K562 (cell line): ENCODE measurements around the gene GPC3. TPM values are rescaled to one million over a fixed set of nuclear protein-coding genes. Genes with fewer than 3 reads are reported as not detected.
A peak's percentile ranks its signal among the peaks of the same experiment; 100 is the strongest.

ENCODE experiments used
- ATAC-seq: fragments of 200-7000 bp; cut with Tn5 transposase; 3 replicates; pipeline ENCODE4 v1.9.1; 2020; ENCODE audit warnings: moderate library complexity
- BruUV-seq: library from RNA; stranded (reverse); fragments of 400-500 nt; replicated peaks from 2 replicates; lab custom pipeline; 2021; lab: Mats Ljungman, UMichigan
- CTCF ChIA-PET: fragments of 300-600 bp; formaldehyde crosslinking; extraction: SDS; loops from one replicate; lab custom pipeline; 2021; ENCODE audit warnings: low intra/inter-chr PET ratio; lab: Yijun Ruan, JAX
- POLR2A ChIA-PET: fragments of 300-600, 350-650 bp; sonication (Branson Sonifier 250); formaldehyde crosslinking; extraction: SDS; loops from one replicate; lab custom pipeline; 2021; ENCODE audit warnings: antibody characterized with exemption, inconsistent platforms; lab: Yijun Ruan, JAX
- DNase-seq, 4 experiments: peaks; one replicate each; pipeline versions ENCODE4 v3.0.0 to v3.0.0-alpha.2; 2011 to 2018; ENCODE audit warnings: low spot score in 3 of 4, mixed read lengths in 3 of 4; ENCODE audit errors: extremely low read depth in 1 of 4
- FAIRE-seq: peaks from 2 replicates; lab custom pipeline; 2011; peaks lifted over from hg19 to GRCh38; lab: Jason Lieb, UNC
- H2AFZ ChIP-seq: 2 replicates; pipeline ENCODE4 v1.6.0; 2011; ENCODE audit warnings: low read depth, low read length, control low read depth, inconsistent platforms
- H3K27ac ChIP-seq: fragments of 200-600 bp; 3 replicates; pipeline ENCODE4 v1.8.0; 2011; ENCODE audit warnings: low read depth, mild to moderate bottlenecking, control low read depth, inconsistent platforms, low read length, moderate library complexity, mixed read lengths; ENCODE audit errors: extremely low read depth
- H3K27me3 ChIP-seq, 2 experiments: fragments of 300-600 bp in 1 of 2; 2 replicates in 1 of 2; 3 replicates in 1 of 2; pipeline versions ENCODE4 v1.6.0 to v1.8.0; 2011; ENCODE audit warnings: inconsistent platforms in 2 of 2, low read length in 2 of 2, mild to moderate bottlenecking in 1 of 2, mixed read lengths in 1 of 2, moderate library complexity in 1 of 2; ENCODE audit not compliant: control insufficient read depth in 2 of 2, insufficient read depth in 2 of 2
- H3K36me3 ChIP-seq: fragments of 300-600 bp; 3 replicates; pipeline ENCODE4 v1.8.0; 2011; ENCODE audit warnings: mild to moderate bottlenecking, low read length, inconsistent platforms; ENCODE audit not compliant: control insufficient read depth, insufficient read depth
- H3K4me1 ChIP-seq, 2 experiments: fragments of 200-600 bp in 1 of 2; replicated peaks in 1 of 2; 2 replicates in 1 of 2; 3 replicates in 1 of 2; pipeline versions ENCODE4 v1.5.1 to v1.8.0; 2011; ENCODE audit warnings: inconsistent platforms in 2 of 2, low read length in 2 of 2, mild to moderate bottlenecking in 1 of 2, mixed read lengths in 1 of 2, moderate library complexity in 1 of 2; ENCODE audit not compliant: control insufficient read depth in 2 of 2, insufficient read depth in 2 of 2
- H3K4me2 ChIP-seq: 2 replicates; pipeline ENCODE4 v1.6.1; 2011; ENCODE audit warnings: low read length, control low read depth, inconsistent platforms, mixed read lengths; ENCODE audit not compliant: insufficient read depth
- H3K4me3 ChIP-seq: fragments of 200-600 bp; sonication (generic), shearing (Covaris generic); 2 replicates; pipeline ENCODE4 v1.5.1; 2016; ENCODE audit warnings: control low read depth, inconsistent platforms
- H3K79me2 ChIP-seq: fragments of 200-600 bp; 3 replicates; pipeline ENCODE4 v1.8.0; 2011; ENCODE audit warnings: low read length, inconsistent platforms; ENCODE audit not compliant: control insufficient read depth, insufficient read depth
- H3K9ac ChIP-seq, 2 experiments: 2 replicates each; pipeline versions ENCODE4 v1.6.0 to v1.6.1; 2011; ENCODE audit warnings: low read depth in 2 of 2, low read length in 2 of 2, control low read depth in 1 of 2, inconsistent platforms in 1 of 2, mild to moderate bottlenecking in 1 of 2, mixed read lengths in 1 of 2; ENCODE audit not compliant: insufficient read depth in 1 of 2
- H3K9me1 ChIP-seq: one replicate; pipeline ENCODE4 v1.6.0; 2011; ENCODE audit warnings: inconsistent platforms, mild to moderate bottlenecking, low read length, moderate library complexity; ENCODE audit not compliant: control insufficient read depth, insufficient read depth
- H3K9me3 ChIP-seq: replicated peaks from 2 replicates; pipeline ENCODE4 v1.5.1; 2011; ENCODE audit warnings: low read depth, low read length, inconsistent platforms; ENCODE audit not compliant: control insufficient read depth, insufficient read depth
- H4K20me1 ChIP-seq: replicated peaks from 2 replicates; pipeline ENCODE4 v1.6.1; 2011; ENCODE audit warnings: low read length, inconsistent platforms, mixed read lengths; ENCODE audit not compliant: control insufficient read depth, insufficient read depth
- EWSR1 ChIP-seq: fragments of 450-650 bp; IDR thresholded peaks from 2 replicates; pipeline ENCODE4 v1.6.1; 2018; ENCODE audit warnings: borderline replicate concordance, mild to moderate bottlenecking, low read depth, moderate library complexity; ENCODE audit not compliant: partially characterized antibody
- FOXA1 ChIP-seq: fragments of 450-650 bp; IDR thresholded peaks from 2 replicates; pipeline ENCODE4 v1.6.1; 2016; ENCODE audit warnings: mild to moderate bottlenecking, borderline replicate concordance
- RBM15 ChIP-seq: fragments of 200-400 bp; formaldehyde crosslinking; IDR thresholded peaks from 2 replicates; pipeline ENCODE4 v1.6.1; 2018; ENCODE audit warnings: mild to moderate bottlenecking, low read length, moderate library complexity; ENCODE audit not compliant: insufficient read depth
- ZBTB17 ChIP-seq: fragments of 450-650 bp; formaldehyde crosslinking; IDR thresholded peaks from 2 replicates; pipeline ENCODE4 v1.4.0; 2020; ENCODE audit warnings: mild to moderate bottlenecking
- ZNF133 ChIP-seq: fragments of 250-450 bp; sonication (Bioruptor Pico); IDR thresholded peaks from 2 replicates; pipeline ENCODE4 v1.4.0; 2020; ENCODE audit warnings: mild to moderate bottlenecking
- ZNF316 ChIP-seq: fragments of 450-650 bp; IDR thresholded peaks from 2 replicates; pipeline ENCODE4 v1.6.1; 2016
- ZNF696 ChIP-seq: fragments of 250-450 bp; sonication (Bioruptor Pico); conservative IDR thresholded peaks from 2 replicates; pipeline ENCODE4 v1.4.0; 2020; ENCODE audit warnings: mild to moderate bottlenecking, moderate library complexity
- WGBS: fragments of 100-300 bp; shearing (Covaris generic); methylation state at CpG from one replicate; pipeline ENCODE4 v1.1.6; 2016; ENCODE audit warnings: low coverage, mixed read lengths; ENCODE audit not compliant: insufficient coverage; ENCODE audit errors: missing lambda C conversion rate; 5-methylcytosine and 5-hydroxymethylcytosine counted together
- in situ Hi-C: fragments of 300-500 bp; cut with MboI; formaldehyde crosslinking; loops from 4 replicates; pipeline ENCODE4 v1.15.0; 2018; ENCODE audit warnings: inconsistent platforms, mixed read lengths
- intact Hi-C: fragments of 100-400 bp; cut with micrococcal nuclease; formaldehyde crosslinking; loops from 2 replicates; pipeline ENCODE4 v1.14.2; 2022
- polyA plus RNA-seq, 8 experiments: library from polyadenylated mRNA; depleted of rRNA in 4 of 8; stranded (reverse) in 5 of 8; unstranded in 3 of 8; fragments of >200 nt; fragmentation: Nextera tagmentation in 2 of 8; fragmentation: Illumina TruSeq in 1 of 8; extraction: Ambion mirVana in 2 of 8; extraction: Trizol in 1 of 8; gene quantifications; 2 replicates each; pipeline versions ENCODE4 v1.2.1 to v1.2.3, GENCODE V29; 2011 to 2014; ENCODE audit warnings: inconsistent platforms in 1 of 8, missing spikeins in 1 of 8
- total RNA-seq, 7 experiments: library from RNA; depleted of rRNA in 6 of 7; stranded (reverse); fragments of >200 nt in 6 of 7; fragmentation: Illumina TruSeq in 2 of 7; extraction: Trizol in 2 of 7; gene quantifications; 2 replicates each; pipeline versions ENCODE4 v1.2.1 to v1.2.3, GENCODE V29; 2011 to 2021; ENCODE audit warnings: low replicate concordance in 1 of 7
- TF ChIP-seq, protein P1 (sequence below): fragments of 450-650 bp; IDR thresholded peaks from 2 replicates; pipeline ENCODE4 v1.6.1; 2016; ENCODE audit warnings: mild to moderate bottlenecking

Gene GPC3
- total and polyA plus RNA-seq, 9 of the 15 experiments (the other 6 are each of a cell fraction or from before 2014, with no cell fraction given), result 0.42 TPM; not detected in 8

DNA sequence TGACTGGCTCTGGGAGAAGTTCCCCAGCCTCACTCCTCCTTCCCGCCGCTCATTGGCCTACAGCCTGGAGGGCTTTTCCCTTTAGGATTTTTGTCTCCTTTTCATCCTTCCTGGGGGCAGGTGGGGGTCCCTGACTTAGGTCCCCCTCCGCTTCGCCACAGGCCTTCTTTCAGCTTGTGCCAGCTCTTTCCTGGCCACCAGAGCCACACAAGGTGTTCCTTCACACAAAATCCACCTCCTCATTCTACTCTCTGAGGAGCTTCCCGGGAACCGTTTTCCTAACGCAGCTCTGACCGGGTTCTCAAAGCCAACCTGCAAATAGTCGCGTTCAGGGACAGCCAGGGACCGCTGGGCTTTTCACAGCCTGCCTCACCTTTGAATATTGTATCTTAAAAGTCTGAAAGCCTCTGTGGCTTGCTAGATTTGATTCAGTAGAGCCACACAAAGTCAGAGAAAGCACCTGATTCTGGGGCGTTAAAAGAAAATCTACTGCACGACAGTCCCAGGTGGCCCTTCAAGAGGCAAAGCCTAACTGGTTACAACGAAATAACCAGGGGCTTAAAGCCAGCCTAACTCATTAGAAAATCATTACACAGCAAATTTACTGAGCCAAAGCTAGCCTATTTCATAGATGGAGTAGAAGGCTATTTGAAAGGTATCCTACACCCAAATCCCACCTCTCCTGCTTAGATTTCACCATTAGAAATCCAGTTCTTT, 731 bp upstream of the GPC3 start:
- no peak for ATAC-seq
- Histone ChIP-seq H3K4me1 (peaks cover 0 to 11% of the 10 kb centered on the region in 2 experiments; a peak in 2 of 5 replicates), H4K20me1 (no peaks in the 10 kb centered on the region), H2AFZ (no peak overlapping the region), H3K27me3 (peaks cover 4 to 26% of the 10 kb centered on the region in 2 experiments; a peak in 4 of 5 replicates), H3K9ac (no peak overlapping the region), H3K9me1 (no peaks in the 10 kb centered on the region), H3K4me3 (no peak overlapping the region), H3K9me3 (no peaks in the 10 kb centered on the region), H3K4me2 (peak overlapping the region; percentile 14; the same call in 1 of the 2 replicates), H3K36me3 (no peaks in the 10 kb centered on the region), H3K27ac (no peak overlapping the region), H3K79me2 (no peaks in the 10 kb centered on the region)
- WGBS, result 2% methylated on average over 6 of the region's 14 CpGs
- ChIA-PET POLR2A (interaction anchor here (1.0 kb wide), 1 partner anchor 41 kb away, joined by 3 read pairs; no protein-coding TSS in a partner anchor), CTCF (no interaction called here)
- in situ Hi-C loops, result no loop called here
- no TSS peak for BruUV-seq
- TF ChIP-seq RBM15 (no peak), ZNF696 (CRISPR knock-in tag) (no peak), FOXA1 (no peak), ZBTB17 (no peak), ZNF316 (0 out of 2 replicates have a peak, but pooled peaks have one; percentile 24), ZNF133 (CRISPR knock-in tag) (no peak), EWSR1 (no peak)
- TF ChIP-seq, protein P1, sequence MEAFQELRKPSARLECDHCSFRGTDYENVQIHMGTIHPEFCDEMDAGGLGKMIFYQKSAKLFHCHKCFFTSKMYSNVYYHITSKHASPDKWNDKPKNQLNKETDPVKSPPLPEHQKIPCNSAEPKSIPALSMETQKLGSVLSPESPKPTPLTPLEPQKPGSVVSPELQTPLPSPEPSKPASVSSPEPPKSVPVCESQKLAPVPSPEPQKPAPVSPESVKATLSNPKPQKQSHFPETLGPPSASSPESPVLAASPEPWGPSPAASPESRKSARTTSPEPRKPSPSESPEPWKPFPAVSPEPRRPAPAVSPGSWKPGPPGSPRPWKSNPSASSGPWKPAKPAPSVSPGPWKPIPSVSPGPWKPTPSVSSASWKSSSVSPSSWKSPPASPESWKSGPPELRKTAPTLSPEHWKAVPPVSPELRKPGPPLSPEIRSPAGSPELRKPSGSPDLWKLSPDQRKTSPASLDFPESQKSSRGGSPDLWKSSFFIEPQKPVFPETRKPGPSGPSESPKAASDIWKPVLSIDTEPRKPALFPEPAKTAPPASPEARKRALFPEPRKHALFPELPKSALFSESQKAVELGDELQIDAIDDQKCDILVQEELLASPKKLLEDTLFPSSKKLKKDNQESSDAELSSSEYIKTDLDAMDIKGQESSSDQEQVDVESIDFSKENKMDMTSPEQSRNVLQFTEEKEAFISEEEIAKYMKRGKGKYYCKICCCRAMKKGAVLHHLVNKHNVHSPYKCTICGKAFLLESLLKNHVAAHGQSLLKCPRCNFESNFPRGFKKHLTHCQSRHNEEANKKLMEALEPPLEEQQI, result no peak
- intact Hi-C loops, result no loop called here
- no peak for DNase-seq
- FAIRE-seq, result no peak
